Mesendoderm (in vitro differentiated cells): Measurements from ENCODE around the gene GBX1.

Experiments
- DNase-seq: peaks from one replicate; pipeline ENCODE4 v3.0.0; 2013
- H2AK5ac ChIP-seq: 2 replicates; pipeline ENCODE4 v1.6.1; 2013; ENCODE audit warnings: low read length, inconsistent platforms
- H2BK120ac ChIP-seq: 2 replicates; pipeline ENCODE4 v1.6.1; 2013; ENCODE audit warnings: low read depth, mild to moderate bottlenecking, low read length, moderate library complexity, mixed read lengths
- H2BK15ac ChIP-seq: replicated peaks from 2 replicates; pipeline ENCODE4 v1.6.1; 2013; ENCODE audit warnings: low read depth, mild to moderate bottlenecking, moderate library complexity
- H2BK5ac ChIP-seq: 2 replicates; pipeline ENCODE4 v1.6.1; 2013; ENCODE audit warnings: low read length, inconsistent platforms
- H3K18ac ChIP-seq: 2 replicates; pipeline ENCODE4 v1.6.1; 2013; ENCODE audit warnings: mild to moderate bottlenecking, low read length, mixed read lengths
- H3K23ac ChIP-seq: one replicate; pipeline ENCODE4 v1.6.1; 2013; ENCODE audit warnings: low read length
- H3K27ac ChIP-seq: 2 replicates; pipeline ENCODE4 v1.5.1; 2013; ENCODE audit warnings: low read depth, mild to moderate bottlenecking, inconsistent platforms, low read length, moderate library complexity
- H3K27me3 ChIP-seq: 2 replicates; pipeline ENCODE4 v1.6.1; 2013; ENCODE audit warnings: low read length, control low read depth, mild to moderate bottlenecking, inconsistent platforms; ENCODE audit not compliant: insufficient read depth, poor library complexity
- H3K36me3 ChIP-seq: 2 replicates; pipeline ENCODE4 v1.6.1; 2013; ENCODE audit warnings: low read length, inconsistent platforms; ENCODE audit not compliant: control insufficient read depth, insufficient read depth
- H3K4ac ChIP-seq: one replicate; pipeline ENCODE4 v1.6.1; 2013; ENCODE audit warnings: low read depth, mild to moderate bottlenecking, low read length, moderate library complexity
- H3K4me1 ChIP-seq: 2 replicates; pipeline ENCODE4 v1.6.1; 2013; ENCODE audit warnings: low read depth, low read length, inconsistent platforms; ENCODE audit not compliant: control insufficient read depth
- H3K4me2 ChIP-seq: 2 replicates; pipeline ENCODE4 v1.6.1; 2013; ENCODE audit warnings: low read length
- H3K4me3 ChIP-seq: 2 replicates; pipeline ENCODE4 v1.5.1; 2013; ENCODE audit warnings: mild to moderate bottlenecking, low read length
- H3K56ac ChIP-seq: one replicate; pipeline ENCODE4 v1.6.1; 2013; ENCODE audit warnings: low read length
- H3K79me1 ChIP-seq: 2 replicates; pipeline ENCODE4 v1.6.1; 2013; ENCODE audit warnings: low read length, inconsistent platforms
- H3K79me2 ChIP-seq: 2 replicates; pipeline ENCODE4 v1.6.1; 2013; ENCODE audit warnings: mild to moderate bottlenecking, low read length; ENCODE audit not compliant: control insufficient read depth, insufficient read depth
- H3K9ac ChIP-seq: 2 replicates; pipeline ENCODE4 v1.6.1; 2013; ENCODE audit warnings: low read length, inconsistent platforms
- H4K5ac ChIP-seq: one replicate; pipeline ENCODE4 v1.6.1; 2013; ENCODE audit warnings: low read length
- H4K8ac ChIP-seq: one replicate; pipeline ENCODE4 v1.6.1; 2013; ENCODE audit warnings: low read depth, mild to moderate bottlenecking, control low read depth, low read length, moderate library complexity
- WGBS: extraction: QIAGEN DNeasy Blood & Tissue Kit; methylation state at CpG from one replicate; pipeline ENCODE4 v1.1.7; 2013; ENCODE audit warnings: low lambda C conversion rate, missing lambda C conversion rate; ENCODE audit not compliant: insufficient coverage; ENCODE audit errors: extremely low coverage; 5-methylcytosine and 5-hydroxymethylcytosine counted together

GBX1 gene

GRCh38 chr7:151192002-151192539 lies 24.6 kb upstream of the GBX1 start:
- Histone ChIP-seq H2AK5ac (no peak overlapping the region), H3K4ac (no peak overlapping the region), H4K5ac (no peak overlapping the region), H3K4me3 (no peak overlapping the region), H2BK120ac (no peak overlapping the region), H2BK5ac (no peak overlapping the region), H2BK15ac (no peak overlapping the region), H4K8ac (no peak overlapping the region), H3K4me2 (no peak overlapping the region), H3K27ac (no peak overlapping the region), H3K23ac (no peak overlapping the region), H3K9ac (no peak overlapping the region), H3K79me1 (no peaks in the 10 kb centered on the region), H3K36me3 (no peaks in the 10 kb centered on the region), H3K79me2 (no peaks in the 10 kb centered on the region), H3K56ac (no peak overlapping the region), H3K4me1 (no peaks in the 10 kb centered on the region), H3K18ac (no peak overlapping the region), H3K27me3 (no peaks in the 10 kb centered on the region)
- no CpG with 5 or more reads among the region's 23 CpGs for WGBS
- DNase-seq = no peak

- H3K23ac ChIP-seq = no peak overlapping the region
- H3K18ac ChIP-seq = no peak overlapping the region
- no peaks in the 10 kb centered on the region for H3K4me1 ChIP-seq
- H3K27me3 ChIP-seq = no peaks in the 10 kb centered on the region
- H3K79me2 ChIP-seq = no peaks in the 10 kb centered on the region
- no peak overlapping the region for H4K8ac ChIP-seq
- H3K4me3 ChIP-seq = no peak overlapping the region
- H3K56ac ChIP-seq = no peak overlapping the region
- no peak overlapping the region for H3K4me2 ChIP-seq
- H3K36me3 ChIP-seq = no peaks in the 10 kb centered on the region
- H2BK15ac ChIP-seq = no peak overlapping the region
- H3K27ac ChIP-seq = no peak overlapping the region
- H4K5ac ChIP-seq = no peak overlapping the region
- H2BK120ac ChIP-seq = no peak overlapping the region
- H3K79me1 ChIP-seq = no peaks in the 10 kb centered on the region
- no peak overlapping the region for H2AK5ac ChIP-seq
- no peak overlapping the region for H3K9ac ChIP-seq
- WGBS = no CpG with 5 or more reads among the region's 12 CpGs
- no peak for DNase-seq
- no peak overlapping the region for H3K4ac ChIP-seq
- no peak overlapping the region for H2BK5ac ChIP-seq
Measured at GRCh38 chr7:151191544-151191943, 24.1 kb upstream of the GBX1 start.

- H3K4me3 ChIP-seq = no peak overlapping the region
- H3K79me2 ChIP-seq = no peaks in the 10 kb centered on the region
- H3K4me1 ChIP-seq = no peaks in the 10 kb centered on the region
- no peak overlapping the region for H2BK120ac ChIP-seq
- H3K27me3 ChIP-seq = no peaks in the 10 kb centered on the region
- no peak overlapping the region for H3K4ac ChIP-seq
- no peaks in the 10 kb centered on the region for H3K36me3 ChIP-seq
- H3K18ac ChIP-seq = no peak overlapping the region
- no peaks in the 10 kb centered on the region for H3K79me1 ChIP-seq
- no peak for DNase-seq
- H3K56ac ChIP-seq = no peak overlapping the region
- H2BK5ac ChIP-seq = no peak overlapping the region
- H2BK15ac ChIP-seq = no peak overlapping the region
- H3K23ac ChIP-seq = no peak overlapping the region
- no peak overlapping the region for H4K5ac ChIP-seq
- H2AK5ac ChIP-seq = no peak overlapping the region
- no peak overlapping the region for H3K4me2 ChIP-seq
- H3K9ac ChIP-seq = no peak overlapping the region
- H3K27ac ChIP-seq = no peak overlapping the region
- H4K8ac ChIP-seq = no peak overlapping the region
- no CpG with 5 or more reads among the region's 4 CpGs for WGBS
Measured at GRCh38 chr7:151189038-151189437, 21.5 kb upstream of the GBX1 start.

GRCh38 chr7:151188252-151188542 lies 20.7 kb upstream of the GBX1 start:
- H3K36me3 ChIP-seq = no peaks in the 10 kb centered on the region
- no peak overlapping the region for H3K4me2 ChIP-seq
- H4K5ac ChIP-seq = no peak overlapping the region
- DNase-seq = no peak
- no peak overlapping the region for H2BK5ac ChIP-seq
- no CpG with 5 or more reads among the region's 5 CpGs for WGBS
- no peak overlapping the region for H3K9ac ChIP-seq
- H3K79me2 ChIP-seq = no peaks in the 10 kb centered on the region
- H3K18ac ChIP-seq = no peak overlapping the region
- H2BK120ac ChIP-seq = no peak overlapping the region
- no peak overlapping the region for H3K4me3 ChIP-seq
- no peaks in the 10 kb centered on the region for H3K27me3 ChIP-seq
- H2AK5ac ChIP-seq = no peak overlapping the region
- H3K56ac ChIP-seq = no peak overlapping the region
- no peaks in the 10 kb centered on the region for H3K4me1 ChIP-seq
- H4K8ac ChIP-seq = no peak overlapping the region
- H3K79me1 ChIP-seq = no peaks in the 10 kb centered on the region
- H3K4ac ChIP-seq = no peak overlapping the region
- no peak overlapping the region for H3K23ac ChIP-seq
- H2BK15ac ChIP-seq = no peak overlapping the region
- no peak overlapping the region for H3K27ac ChIP-seq

GRCh38 chr7:151187409-151188251 lies 20.1 kb upstream of the GBX1 start:
- no peak overlapping the region for H3K4me2 ChIP-seq
- H3K4me3 ChIP-seq = no peak overlapping the region
- no peak overlapping the region for H2BK120ac ChIP-seq
- no CpG with 5 or more reads among the region's 22 CpGs for WGBS
- H3K9ac ChIP-seq = no peak overlapping the region
- H4K8ac ChIP-seq = no peak overlapping the region
- no peak overlapping the region for H3K4ac ChIP-seq
- no peak overlapping the region for H2AK5ac ChIP-seq
- no peak overlapping the region for H4K5ac ChIP-seq
- no peaks in the 10 kb centered on the region for H3K79me2 ChIP-seq
- no peaks in the 10 kb centered on the region for H3K4me1 ChIP-seq
- no peaks in the 10 kb centered on the region for H3K27me3 ChIP-seq
- H3K56ac ChIP-seq = no peak overlapping the region
- no peaks in the 10 kb centered on the region for H3K36me3 ChIP-seq
- H3K27ac ChIP-seq = no peak overlapping the region
- no peak for DNase-seq
- H2BK15ac ChIP-seq = no peak overlapping the region
- H3K79me1 ChIP-seq = no peaks in the 10 kb centered on the region
- no peak overlapping the region for H2BK5ac ChIP-seq
- no peak overlapping the region for H3K23ac ChIP-seq
- H3K18ac ChIP-seq = no peak overlapping the region
